Colon (tissue), 2 donors: ENCODE measurements around the gene QARS1.

ENCODE experiments used
- FAIRE-seq: peaks from 2 replicates; lab custom pipeline; 2012; peaks lifted over from hg19 to GRCh38; lab: Jason Lieb, UNC
- donor health status: control.
- donor health status: control.

QARS1 gene

DNA sequence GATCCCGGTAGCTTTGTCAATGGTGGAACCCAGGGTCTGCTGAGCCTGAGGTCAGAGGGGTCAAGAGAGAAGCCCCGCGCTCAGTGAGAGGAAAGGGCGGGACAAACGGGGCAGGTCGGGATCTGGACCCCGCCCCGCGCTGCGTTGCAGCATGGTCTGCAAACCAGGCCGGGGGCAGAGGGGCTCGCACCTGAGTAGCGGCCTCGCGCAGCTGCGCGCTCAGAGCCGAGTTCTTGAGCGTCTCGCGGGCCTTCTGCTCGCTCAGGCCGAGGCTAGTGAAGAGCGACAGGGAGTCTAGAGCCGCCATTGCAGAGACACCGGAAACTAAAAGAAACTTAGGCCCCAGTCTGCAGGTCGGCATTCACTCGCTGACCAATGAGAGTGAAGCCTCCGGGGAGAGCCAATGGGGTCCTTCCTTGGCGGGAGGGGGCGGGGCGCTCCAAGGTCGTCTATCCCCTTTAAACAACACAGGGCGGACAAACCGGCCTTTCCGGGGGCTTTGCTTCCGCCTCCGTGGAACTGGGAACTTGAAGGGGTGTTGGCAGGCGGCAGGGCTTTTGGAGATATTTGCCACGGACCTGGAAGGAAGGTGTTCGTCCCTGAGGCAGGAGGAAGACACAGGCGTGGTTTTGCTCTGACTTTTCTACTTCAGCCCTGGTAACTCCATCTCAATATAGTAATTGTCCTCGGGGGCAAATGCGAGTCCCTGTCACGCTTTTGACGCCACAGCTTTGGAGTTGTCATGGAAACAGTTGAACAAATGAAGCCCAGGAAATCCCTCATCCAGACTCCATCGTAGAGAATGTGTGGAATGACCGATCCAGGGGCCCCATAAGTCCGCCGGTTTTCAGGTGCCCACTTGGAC lies at the start of gene QARS1:
Gene QARS1 (minus strand): TSS at position 331 of the 865 bp plus-strand sequence. CDS start 24 bp downstream, at position 307.
- FAIRE-seq: no peak

DNA sequence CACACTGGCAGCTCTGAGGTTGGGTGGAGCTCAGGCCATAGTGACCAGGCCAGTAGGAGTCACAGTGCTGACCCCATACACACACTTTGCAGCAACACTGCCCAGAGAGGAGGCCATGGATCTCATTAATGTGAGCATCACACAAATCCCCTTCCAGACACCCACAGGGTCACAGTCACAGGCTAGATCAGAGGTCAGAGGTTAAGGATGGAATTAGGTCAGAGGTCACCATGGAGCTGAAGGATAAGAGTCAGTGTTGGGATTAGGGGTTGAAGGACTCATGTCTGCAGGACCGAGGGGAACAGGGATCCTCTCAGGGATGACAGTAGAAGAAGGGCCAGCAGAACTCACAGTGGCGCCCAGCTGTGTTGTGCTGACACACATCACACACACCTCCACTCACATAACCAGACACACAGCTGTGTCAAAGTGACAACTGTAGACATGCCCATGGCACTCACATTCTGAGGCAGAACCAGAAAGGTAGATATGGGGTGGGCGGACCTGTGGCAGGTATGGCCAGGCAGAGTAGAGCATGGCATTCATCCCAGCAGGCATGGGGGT lies 48.9 kb upstream of the QARS1 start:
- no peak for FAIRE-seq

DNA sequence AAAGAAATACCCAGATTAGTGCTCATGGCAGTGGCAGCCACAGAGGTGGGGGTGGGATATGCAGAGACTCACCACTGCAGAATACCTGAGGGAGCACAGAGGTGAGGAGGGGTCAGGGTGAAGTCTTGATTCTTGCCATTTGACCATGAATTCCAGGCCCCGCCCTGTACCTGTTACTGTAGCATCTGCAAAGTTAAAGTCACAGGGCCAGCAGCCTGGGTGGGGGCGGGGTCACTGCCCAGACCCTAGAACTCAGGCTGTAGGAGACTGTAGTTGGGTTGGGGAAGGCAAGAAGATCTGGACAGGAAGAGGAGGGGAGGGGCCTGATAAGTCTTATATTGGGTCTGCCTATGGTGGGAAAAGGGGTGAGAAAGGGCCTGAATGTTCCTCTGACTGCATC lies 47.1 kb upstream of the QARS1 start:
- FAIRE-seq: no peak

DNA sequence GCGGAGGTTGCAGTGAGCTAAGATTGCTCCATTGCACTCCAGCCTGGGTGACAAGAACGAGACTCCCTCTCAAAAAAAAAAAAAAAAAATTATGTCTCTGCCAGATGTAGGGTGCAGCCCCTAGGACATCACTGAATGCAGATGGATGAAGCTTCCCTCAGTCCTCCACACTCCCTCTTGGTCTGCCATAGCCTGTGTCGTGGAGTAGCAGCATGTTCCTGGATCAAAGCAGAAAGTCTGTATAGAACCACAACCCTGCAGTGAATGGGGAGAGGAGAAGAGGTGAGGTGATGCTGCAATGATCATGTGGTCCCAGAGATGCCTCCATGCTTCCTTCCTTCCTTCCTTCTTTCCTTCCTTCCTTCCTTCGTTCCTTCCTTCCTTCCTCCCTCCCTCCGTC lies 43.6 kb upstream of the QARS1 start:
- no peak for FAIRE-seq

- FAIRE-seq: no peak
Observed at GRCh38 chr3:49140080-49140479, 35.5 kb upstream of the QARS1 start.

GRCh38 chr3:49135499-49135898 lies 30.9 kb upstream of the QARS1 start:
- no peak for FAIRE-seq

DNA sequence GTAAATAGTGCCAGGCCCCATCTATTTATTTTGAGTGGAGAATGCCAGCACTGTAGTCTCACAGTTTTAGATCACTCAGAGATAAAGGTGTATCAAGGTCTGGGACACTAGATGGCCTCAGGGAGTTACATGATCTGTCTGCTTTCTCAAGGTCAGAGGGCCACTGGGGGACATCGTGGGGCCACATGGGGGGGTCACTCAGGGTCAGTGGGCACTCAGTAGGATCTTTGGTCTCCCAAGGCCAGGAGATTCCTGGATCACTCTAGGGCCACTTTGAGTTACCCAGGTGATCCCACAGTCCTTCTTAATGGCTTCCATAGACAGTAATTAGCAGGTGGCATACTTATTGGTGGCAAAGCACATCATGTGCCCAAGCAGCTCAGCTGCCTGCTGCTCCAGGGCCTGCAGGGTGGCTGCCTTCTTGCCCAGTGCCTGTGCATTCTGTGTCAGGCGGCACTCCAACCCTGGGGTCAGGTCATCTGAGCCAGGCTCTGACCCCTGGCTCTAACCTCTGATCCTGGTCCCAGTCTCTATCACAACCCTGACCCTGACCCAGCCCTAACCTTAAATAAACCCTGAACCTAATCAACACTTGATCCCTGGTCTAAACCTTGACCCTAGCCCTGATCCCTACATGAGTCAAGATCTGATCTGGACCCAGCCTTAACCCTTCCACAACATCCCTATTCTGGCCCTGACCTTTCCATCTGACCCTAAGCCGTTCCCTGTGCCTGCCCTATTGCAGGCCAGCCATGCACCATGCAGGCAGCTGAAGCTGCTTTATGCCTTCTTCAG lies 30.1 kb upstream of the QARS1 start:
- FAIRE-seq: no peak

DNA sequence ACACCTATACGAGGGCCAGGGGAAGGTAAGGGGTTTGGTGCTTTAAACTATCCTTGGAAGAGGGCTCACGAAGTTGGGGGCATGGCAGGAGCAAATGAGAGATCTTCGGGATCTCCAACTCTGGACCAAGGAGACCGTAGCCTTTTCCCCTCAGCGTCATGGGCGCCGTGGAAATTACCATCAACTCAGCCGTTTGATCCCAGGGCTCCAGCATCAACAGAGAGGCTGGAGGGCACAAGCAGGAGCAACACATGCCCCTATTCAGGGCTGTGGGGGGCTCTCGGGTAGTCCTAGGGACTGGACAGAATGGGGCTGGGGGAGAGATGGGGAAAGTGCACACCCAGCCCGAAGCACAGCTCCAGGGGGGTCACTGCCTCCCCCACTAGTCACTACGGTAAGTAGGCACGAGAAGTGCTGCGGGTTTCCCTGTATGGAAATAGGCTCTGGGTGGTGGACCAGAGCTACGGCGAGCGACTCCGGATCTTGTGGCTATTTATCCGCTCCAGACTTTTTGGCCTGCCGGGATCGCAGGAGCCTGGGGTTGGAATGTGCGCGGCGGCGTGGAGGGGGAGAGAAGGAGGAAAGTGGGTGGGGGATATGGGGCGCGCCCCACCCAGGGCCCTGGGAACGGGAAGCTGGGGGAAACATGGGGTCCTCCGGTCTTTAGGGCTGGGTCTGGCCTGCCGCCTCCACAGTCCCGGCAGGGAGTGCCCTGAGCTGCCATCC lies 28.8 kb upstream of the QARS1 start:
- no peak for FAIRE-seq

DNA sequence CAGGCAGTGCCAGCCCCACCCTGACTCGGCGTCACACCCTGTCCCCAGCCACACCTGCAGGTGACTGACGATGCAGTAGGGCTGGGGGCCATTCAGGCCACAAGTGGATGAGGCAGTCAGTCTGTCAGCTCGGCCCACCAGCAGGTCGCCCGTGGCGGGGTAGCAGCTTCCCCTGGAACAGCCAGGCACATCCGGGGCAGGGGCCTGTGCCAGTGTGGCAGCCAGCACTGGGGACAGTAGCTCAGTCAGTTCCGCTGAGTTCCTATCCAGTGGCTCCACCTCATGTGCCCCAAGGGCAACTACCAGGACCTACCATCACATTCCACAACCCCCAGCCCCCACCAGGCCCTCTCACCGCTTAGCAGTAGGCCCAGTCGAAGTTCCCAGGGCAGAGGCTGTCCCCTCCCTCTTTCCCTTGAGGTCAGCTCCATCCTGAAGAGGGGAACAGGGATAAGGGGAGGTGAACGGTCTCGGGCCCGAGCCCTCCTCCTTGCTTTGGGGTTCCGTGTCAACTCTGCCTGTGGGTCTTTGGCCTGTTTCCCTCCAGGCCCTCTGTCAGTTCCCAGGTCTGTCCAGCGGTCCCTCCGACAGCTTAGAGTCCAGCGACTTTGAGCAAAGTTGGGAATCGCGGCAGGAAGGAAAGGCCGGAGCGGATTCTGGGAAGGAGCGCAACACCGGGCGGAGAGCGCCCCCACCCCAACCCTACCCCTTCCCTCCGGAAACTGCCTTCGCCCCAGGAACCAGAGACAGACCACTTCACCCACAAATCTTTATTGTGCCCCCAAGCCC lies 28.1 kb upstream of the QARS1 start, which contains the start of gene LAMB2:
Gene LAMB2 (minus strand): TSS at position 614 of the 789 bp plus-strand sequence. CDS start 183 bp downstream, at position 431.
- FAIRE-seq: no peak

DNA sequence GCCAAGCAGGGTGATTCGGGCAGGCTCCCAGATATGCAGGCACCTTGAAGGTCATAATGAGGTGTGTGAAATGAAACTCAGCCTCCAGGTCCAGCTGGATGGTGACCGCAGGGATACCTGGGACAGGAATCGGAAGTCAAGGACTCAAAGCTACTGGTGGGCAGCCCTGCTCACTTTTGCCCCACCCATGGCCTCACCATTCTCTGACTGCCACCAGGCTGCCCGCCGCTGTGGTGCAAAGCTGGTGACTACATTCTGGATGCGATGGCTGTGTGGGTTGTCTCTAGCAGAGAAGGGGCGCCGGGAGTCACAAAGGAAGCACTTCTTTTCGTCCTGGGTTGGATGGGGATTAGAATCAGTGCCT lies 27.5 kb upstream of the QARS1 start:
- FAIRE-seq: no peak

DNA sequence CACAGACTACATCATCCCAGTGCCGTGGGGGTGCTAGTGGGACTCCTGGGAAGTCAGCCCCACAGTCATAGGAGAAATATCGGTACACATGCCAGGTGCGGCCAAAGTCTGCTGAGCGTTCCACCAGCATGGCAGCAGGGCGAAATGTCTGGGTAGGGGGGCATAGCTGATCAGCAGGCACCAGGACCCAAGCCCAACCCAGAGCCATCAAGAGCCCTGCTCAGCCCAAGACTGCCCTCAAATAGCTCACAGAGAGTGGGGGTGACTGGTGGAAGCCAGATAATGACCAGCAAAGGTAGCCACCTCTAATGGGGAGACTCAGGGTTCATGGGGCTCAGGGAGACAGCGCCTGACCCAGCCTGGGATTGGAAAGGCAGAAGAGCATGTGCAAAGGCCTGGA lies 27.0 kb upstream of the QARS1 start:
- FAIRE-seq: no peak

DNA sequence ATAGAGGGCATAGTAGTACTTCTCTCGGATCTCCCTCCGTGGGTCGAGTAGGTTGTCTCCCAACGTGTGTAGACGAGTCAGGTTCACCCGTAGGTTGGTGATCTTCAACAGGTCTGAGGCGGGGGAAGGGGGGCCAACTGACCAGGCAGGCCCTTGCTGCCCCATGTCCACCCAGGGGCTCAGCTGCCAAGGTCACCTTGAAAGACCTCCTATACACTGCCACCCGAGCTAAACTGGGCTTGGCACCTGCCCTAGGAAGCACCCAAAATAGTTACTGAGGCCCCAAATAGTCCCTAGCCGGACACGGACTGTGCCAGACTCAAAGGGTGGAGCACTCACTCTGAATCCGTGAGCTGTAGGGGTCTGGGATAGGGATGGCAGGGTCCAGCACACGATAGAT lies 26.5 kb upstream of the QARS1 start:
- FAIRE-seq: no peak

GRCh38 chr3:49124991-49125670 lies 20.6 kb upstream of the QARS1 start:
- no peak for FAIRE-seq

GRCh38 chr3:49124203-49124602 lies 19.6 kb upstream of the QARS1 start:
- FAIRE-seq: no peak

DNA sequence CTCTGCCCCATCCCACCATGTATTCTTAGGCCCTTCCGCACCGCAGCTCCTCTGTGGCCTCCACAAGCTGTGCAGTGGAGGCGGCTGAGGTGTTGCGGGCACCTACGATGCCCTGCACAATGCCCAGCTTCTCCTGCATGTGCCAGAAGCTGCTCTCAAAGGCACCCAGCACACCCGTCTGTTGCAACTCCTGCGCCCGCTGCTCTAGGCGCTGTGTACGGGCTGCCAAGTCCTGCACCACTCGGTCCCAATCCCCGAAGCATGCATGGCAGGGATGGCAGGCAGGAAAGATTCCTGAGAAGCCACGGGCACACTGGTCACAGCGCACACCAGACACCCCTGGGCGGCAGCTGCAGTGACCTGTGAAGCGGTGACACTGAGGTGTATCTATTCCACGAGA lies 19.1 kb upstream of the QARS1 start:
- no peak for FAIRE-seq

DNA sequence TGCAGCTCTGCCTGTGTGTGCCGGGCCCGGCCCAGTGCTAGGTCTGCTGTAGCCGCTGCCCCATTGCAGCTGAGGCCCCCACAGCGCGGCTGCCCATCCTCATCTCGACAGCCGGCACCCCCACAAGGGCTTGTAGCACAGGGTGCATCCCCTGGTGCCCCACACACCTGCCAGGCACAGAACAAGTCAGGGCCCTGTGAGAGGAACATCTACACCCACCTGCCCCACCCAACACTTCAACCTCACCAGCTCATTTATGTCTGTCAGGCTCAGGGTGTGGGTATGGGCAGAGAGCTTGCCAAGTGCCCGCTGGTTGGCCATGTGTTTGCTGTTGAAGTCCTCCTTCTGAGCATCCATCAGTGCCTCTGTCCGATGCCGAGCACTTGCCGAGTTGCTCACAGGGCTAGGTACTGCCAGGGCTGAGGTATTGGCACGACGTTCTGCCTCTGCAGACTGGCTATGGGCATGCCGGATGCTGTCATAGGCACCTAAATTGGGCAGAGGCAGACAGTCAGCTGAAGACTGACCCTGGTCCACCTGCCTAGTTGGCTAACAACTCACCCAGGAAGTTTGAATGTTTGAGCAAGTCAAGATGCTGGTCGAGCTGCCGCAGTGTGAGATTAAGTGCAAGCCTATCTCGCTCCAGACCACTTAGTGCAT lies 18.5 kb upstream of the QARS1 start:
- FAIRE-seq: no peak

- FAIRE-seq: no peak
Observed at GRCh38 chr3:49122451-49122850, 17.9 kb upstream of the QARS1 start.

DNA sequence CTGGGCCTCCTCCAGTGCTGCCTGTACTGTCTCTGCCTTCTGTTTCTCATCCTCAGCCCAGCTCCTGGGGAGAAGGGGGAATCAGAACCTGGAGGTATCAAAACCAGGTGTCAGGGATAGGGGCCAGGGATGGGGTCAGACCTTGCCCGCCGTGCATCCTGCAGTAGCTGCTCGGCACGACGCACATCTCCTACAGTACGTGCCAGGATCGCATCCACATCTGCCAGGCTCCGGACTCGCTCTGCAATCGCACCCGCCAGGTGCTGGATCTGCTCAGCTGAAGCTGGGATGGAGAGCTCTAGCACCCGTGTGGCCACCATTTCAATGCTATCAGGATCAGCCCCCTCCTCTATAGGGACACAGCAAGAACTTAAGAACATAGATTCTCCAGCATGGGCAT lies 17.5 kb upstream of the QARS1 start:
- FAIRE-seq: no peak

- no peak for FAIRE-seq
Observed at GRCh38 chr3:49121132-49121736, 16.7 kb upstream of the QARS1 start.
